B cell (primary cell): ENCODE measurements around the gene HOTAIR. TPM values are rescaled to one million over a fixed set of nuclear protein-coding genes. Genes with fewer than 3 reads are reported as not detected.

Source experiments
- ATAC-seq: fragments of 200-7000 bp; cut with Tn5 transposase; one replicate; pipeline ENCODE4 v1.10.0; 2021; ENCODE audit warnings: low read depth, mild to moderate bottlenecking, moderate number of reproducible peaks, moderate library complexity
- CTCF ChIA-PET: fragments of 350-600 bp; sonication (Branson Sonifier 250); formaldehyde crosslinking; loops from one replicate; lab custom pipeline; 2021; ENCODE audit warnings: antibody characterized with exemption, inconsistent platforms; lab: Charles Lee
- POLR2A ChIA-PET: fragments of 350-600 bp; sonication (Branson Sonifier 250); formaldehyde crosslinking; loops from one replicate; lab custom pipeline; 2021; ENCODE audit warnings: antibody characterized with exemption; lab: Charles Lee
- DNase-seq: peaks from one replicate; pipeline ENCODE4 v3.0.0; 2013
- H2AFZ ChIP-seq: 2 replicates; pipeline ENCODE4 v1.6.1; 2012; ENCODE audit warnings: mild to moderate bottlenecking, low read depth, low read length; ENCODE audit not compliant: insufficient read depth, poor library complexity, severe bottlenecking
- H3K27ac ChIP-seq, 2 donors: 1 replicate in 1 of 2; 2 replicates in 1 of 2; pipeline ENCODE4 v1.5.1; 2012 to 2013; ENCODE audit warnings: low read length in 2 of 2, mild to moderate bottlenecking in 2 of 2, moderate library complexity in 1 of 2
- H3K27me3 ChIP-seq, 4 experiments: fragments of 200-600 bp in 1 of 4; sonication (generic) in 1 of 4; replicated peaks in 1 of 4; 1 replicate in 2 of 4; 2 replicates in 2 of 4; pipeline versions ENCODE4 v1.6.1 to v1.7.0; 2013 to 2016; ENCODE audit warnings: low read length in 3 of 4, mild to moderate bottlenecking in 2 of 4, mixed read lengths in 1 of 4, moderate library complexity in 1 of 4; ENCODE audit not compliant: insufficient read depth in 4 of 4, control insufficient read depth in 3 of 4; ENCODE audit errors: control extremely low read depth in 1 of 4
- H3K36me3 ChIP-seq, 2 experiments: replicated peaks in 1 of 2; 1 replicate in 1 of 2; 2 replicates in 1 of 2; pipeline versions ENCODE4 v1.6.1 to v1.7.1; 2013; ENCODE audit warnings: low read length in 1 of 2; ENCODE audit not compliant: insufficient read depth in 2 of 2, control insufficient read depth in 1 of 2; ENCODE audit errors: control extremely low read depth in 1 of 2, extremely low read depth in 1 of 2
- H3K4me1 ChIP-seq, 2 donors: fragments of 200-600 bp in 1 of 2; sonication (generic) in 1 of 2; 1 replicate in 1 of 2; 2 replicates in 1 of 2; pipeline versions ENCODE4 v1.5.1 to v1.6.1; 2013 to 2017; ENCODE audit warnings: low read length in 2 of 2; ENCODE audit not compliant: control insufficient read depth in 2 of 2, insufficient read depth in 2 of 2
- H3K4me2 ChIP-seq: replicated peaks from 2 replicates; pipeline ENCODE3; 2012; ENCODE audit warnings: mild to moderate bottlenecking, low read depth, low read length; ENCODE audit not compliant: poor library complexity, severe bottlenecking
- H3K4me3 ChIP-seq, 5 experiments: fragments of 200-600 bp in 1 of 5; sonication (generic) in 1 of 5; 1 replicate in 3 of 5; 2 replicates in 2 of 5; pipeline versions ENCODE4 v1.5.1 to v1.7.0; 2011 to 2016; ENCODE audit warnings: low read length in 4 of 5, mild to moderate bottlenecking in 4 of 5, low read depth in 2 of 5, control low read depth in 1 of 5, moderate library complexity in 1 of 5; ENCODE audit not compliant: insufficient read depth in 1 of 5; ENCODE audit errors: control extremely low read depth in 1 of 5, extremely low read depth in 1 of 5
- H3K79me2 ChIP-seq: fragments of 200-600 bp; sonication (generic); one replicate; pipeline ENCODE4 v1.6.0; 2016; ENCODE audit warnings: low read length; ENCODE audit not compliant: control insufficient read depth, insufficient read depth
- H3K9ac ChIP-seq: fragments of 200-600 bp; sonication (generic); 2 replicates; pipeline ENCODE4 v1.6.1; 2017; ENCODE audit warnings: mild to moderate bottlenecking, low read length, moderate library complexity
- H3K9me3 ChIP-seq, 3 donors: one replicate each; pipeline versions ENCODE4 v1.6.1 to v1.7.1; 2013; ENCODE audit warnings: low read length in 2 of 3; ENCODE audit not compliant: control insufficient read depth in 2 of 3, insufficient read depth in 1 of 3; ENCODE audit errors: control extremely low read depth in 1 of 3
- H4K20me1 ChIP-seq: 2 replicates; pipeline ENCODE4 v1.6.0; 2012; ENCODE audit warnings: mild to moderate bottlenecking, low read length; ENCODE audit not compliant: insufficient read depth, control insufficient read depth, poor library complexity, severe bottlenecking
- H3K27ac Mint-ChIP-seq: one replicate; pipeline ENCODE4 v1.8.0; 2021; ENCODE audit warnings: mixed read lengths
- H3K27me3 Mint-ChIP-seq: one replicate; pipeline ENCODE4 v1.8.0; 2021; ENCODE audit warnings: mixed read lengths
- H3K4me1 Mint-ChIP-seq: one replicate; pipeline ENCODE4 v1.8.0; 2021; ENCODE audit warnings: mixed read lengths
- H3K4me3 Mint-ChIP-seq: one replicate; pipeline ENCODE4 v1.8.0; 2021; ENCODE audit warnings: mixed read lengths
- H3K9me3 Mint-ChIP-seq: one replicate; pipeline ENCODE4 v1.8.0; 2022; ENCODE audit warnings: mixed read lengths; ENCODE audit not compliant: insufficient read depth
- EZH2 ChIP-seq: IDR thresholded peaks from 2 replicates; pipeline ENCODE4 v1.6.1; 2012; ENCODE audit warnings: borderline replicate concordance, low read depth, mild to moderate bottlenecking, moderate library complexity, low read length; ENCODE audit not compliant: insufficient read depth, poor library complexity, severe bottlenecking
- WGBS: methylation state at CpG from one replicate; pipeline ENCODE4 v1.1.5; 2013; ENCODE audit warnings: missing lambda C conversion rate; ENCODE audit not compliant: insufficient coverage; 5-methylcytosine and 5-hydroxymethylcytosine counted together
- intact Hi-C: fragments of 100-400 bp; cut with micrococcal nuclease; formaldehyde crosslinking; loops from one replicate; pipeline ENCODE4 v1.10.0; 2022
- polyA plus RNA-seq: library from polyadenylated mRNA; depleted of rRNA; stranded (reverse); fragments of >200 nt; gene quantifications from 2 replicates; pipeline ENCODE4 v1.2.3, GENCODE V29; 2012
- total RNA-seq, 2 donors: library from RNA; stranded (reverse); fragments of 120-200 nt in 1 of 2; gene quantifications; 1 replicate in 1 of 2; 2 replicates in 1 of 2; pipeline versions ENCODE4 v1.2.3 to v1.2.4, GENCODE V29; 2013 to 2022
- TF ChIP-seq, protein P1 (sequence below): fragments of 200-600 bp; IDR thresholded peaks from one replicate; pipeline ENCODE4 v1.8.0; 2022; ENCODE audit warnings: antibody characterized with exemption, mild to moderate bottlenecking

HOTAIR gene
- total and polyA plus RNA-seq, 2 donors (not counting 1 experiment from before 2014, with no cell fraction given): not detected

DNA sequence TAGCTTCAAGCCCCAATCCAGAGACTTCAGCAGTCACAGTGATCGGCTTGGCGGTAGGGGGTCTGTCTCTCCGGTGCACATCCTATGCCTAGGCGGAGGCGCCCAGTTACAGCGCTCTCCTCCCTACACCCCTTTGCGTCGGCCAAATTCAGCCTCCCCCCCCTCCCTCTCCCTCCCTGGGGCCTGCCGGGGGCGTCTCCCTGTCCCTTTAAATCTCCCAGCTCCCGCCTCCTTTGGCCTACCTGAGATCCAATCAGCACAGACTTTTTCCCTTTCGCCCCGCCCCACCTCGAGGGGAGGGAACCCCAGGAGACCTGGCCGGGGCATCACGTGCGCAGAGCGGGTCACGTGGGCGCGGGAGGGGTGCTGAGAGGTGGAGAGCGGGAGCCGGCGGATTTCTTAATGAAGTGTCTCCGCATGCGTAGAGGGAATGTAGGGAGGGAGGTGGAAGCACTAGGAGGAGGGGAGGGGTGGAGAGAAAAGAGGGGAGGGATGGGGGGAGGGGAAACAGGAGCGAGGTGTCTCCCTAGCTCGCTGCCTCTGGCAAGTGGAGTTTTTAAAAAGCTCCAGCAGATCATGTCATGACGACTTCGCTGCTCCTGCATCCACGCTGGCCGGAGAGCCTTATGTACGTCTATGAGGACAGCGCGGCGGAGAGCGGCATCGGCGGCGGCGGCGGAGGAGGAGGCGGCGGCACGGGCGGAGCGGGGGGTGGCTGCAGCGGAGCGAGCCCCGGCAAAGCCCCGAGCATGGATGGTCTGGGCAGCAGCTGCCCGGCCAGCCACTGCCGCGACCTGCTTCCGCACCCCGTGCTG is 36.2 kb downstream of the HOTAIR start, which contains the start of gene HOXC13:
TSS of gene HOXC13 (plus strand) at position 506 of the 815 bp plus-strand sequence. CDS start at position 582, 76 bp downstream.
- Mint-ChIP-seq H3K27me3 (peaks cover 77% of the 10 kb centered on the region), H3K4me3 (no peak within 1 kb of the TSS), H3K9me3 (no peaks in the 10 kb centered on the region), H3K4me1 (peaks cover 10% of the 10 kb centered on the region), H3K27ac (no peak within 1 kb of the TSS)
- Histone ChIP-seq H2AFZ (peak within 1 kb of the TSS; percentile 16), H3K4me1 (peaks cover 10 to 30% of the 10 kb centered on the region in 2 donors), H3K4me3 (no peak within 1 kb of the TSS), H3K79me2 (no peaks in the 10 kb centered on the region), H3K27me3 (peaks cover 0 to 82% (median 73%) of the 10 kb centered on the region in 4 experiments), H3K36me3 (no peaks in the 10 kb centered on the region), H3K9me3 (peaks cover 0 to 55% (median 2%) of the 10 kb centered on the region in 3 donors), H4K20me1 (no peaks in the 10 kb centered on the region), H3K4me2 (peak within 1 kb of the TSS; percentile 39), H3K27ac (no peak within 1 kb of the TSS), H3K9ac (no peak within 1 kb of the TSS)
- ChIA-PET CTCF (interaction anchor here (0.6 to 1.1 kb wide), 2 partner anchors 114 to 263 kb away, joined by 3 read pairs; no protein-coding TSS in a partner anchor), POLR2A (no interaction called here)
- no peak for ATAC-seq
- intact Hi-C loops: no loop called here
- WGBS: 12% methylated on average over 52 of the region's 56 CpGs
- TF ChIP-seq, protein P1, sequence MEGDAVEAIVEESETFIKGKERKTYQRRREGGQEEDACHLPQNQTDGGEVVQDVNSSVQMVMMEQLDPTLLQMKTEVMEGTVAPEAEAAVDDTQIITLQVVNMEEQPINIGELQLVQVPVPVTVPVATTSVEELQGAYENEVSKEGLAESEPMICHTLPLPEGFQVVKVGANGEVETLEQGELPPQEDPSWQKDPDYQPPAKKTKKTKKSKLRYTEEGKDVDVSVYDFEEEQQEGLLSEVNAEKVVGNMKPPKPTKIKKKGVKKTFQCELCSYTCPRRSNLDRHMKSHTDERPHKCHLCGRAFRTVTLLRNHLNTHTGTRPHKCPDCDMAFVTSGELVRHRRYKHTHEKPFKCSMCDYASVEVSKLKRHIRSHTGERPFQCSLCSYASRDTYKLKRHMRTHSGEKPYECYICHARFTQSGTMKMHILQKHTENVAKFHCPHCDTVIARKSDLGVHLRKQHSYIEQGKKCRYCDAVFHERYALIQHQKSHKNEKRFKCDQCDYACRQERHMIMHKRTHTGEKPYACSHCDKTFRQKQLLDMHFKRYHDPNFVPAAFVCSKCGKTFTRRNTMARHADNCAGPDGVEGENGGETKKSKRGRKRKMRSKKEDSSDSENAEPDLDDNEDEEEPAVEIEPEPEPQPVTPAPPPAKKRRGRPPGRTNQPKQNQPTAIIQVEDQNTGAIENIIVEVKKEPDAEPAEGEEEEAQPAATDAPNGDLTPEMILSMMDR: no peak
- TF ChIP-seq EZH2: no peak
- no peak for DNase-seq
